ENCODE results near the gene EML4. TPM values are rescaled to one million over a fixed set of nuclear protein-coding genes. Genes with fewer than 3 reads are reported as not detected.

The EML4 gene
- total RNA-seq, 8 experiments from 2014 or later, result 24.1 to 94.3 (median 45.2) TPM

GRCh38 chr2:42307180-42307579 is 138.0 kb downstream of the EML4 start:
- in situ Hi-C loops (cut with MboI; ENCODE audit: low pct_unique_long_range_greater_than_20kb in 2 of 9, low sequenced_read_pairs in 9 of 9, unreplicated experiment in 9 of 9), result loop anchor here in 3 of 9 experiments (25.0 kb wide), 2 partner anchors 195 to 445 kb away; no protein-coding TSS in a partner anchor

GRCh38 chr2:42309366-42309765 is 140.2 kb downstream of the EML4 start:
- no peaks in the 10 kb centered on the region for H3K4me1 ChIP-seq (replicated peaks in 1 of 2)
- in situ Hi-C loops (cut with MboI; ENCODE audit: low pct_unique_long_range_greater_than_20kb in 2 of 9, low sequenced_read_pairs in 9 of 9, unreplicated experiment in 9 of 9), result loop anchor here in 3 of 9 experiments (25.0 kb wide), 2 partner anchors 197 to 447 kb away; no protein-coding TSS in a partner anchor
- ATAC-seq (replicated peaks in 6 of 8), result no peak
- WGBS, 10 experiments, result 100% methylated on average over 1 to 2 of the region's 2 CpGs; no CpG with 5 or more reads in 4 of the 10 experiments
- H3K27ac ChIP-seq, result no peak overlapping the region
- H3K4me3 ChIP-seq, result no peak overlapping the region

More at GRCh38 chr2:42307180-42307579, 138.0 kb downstream of the EML4 start:
- no peaks in the 10 kb centered on the region for H3K4me1 ChIP-seq (replicated peaks in 1 of 2)
- no peak for ATAC-seq (replicated peaks in 6 of 8)
- no peak overlapping the region for H3K27ac ChIP-seq
- H3K4me3 ChIP-seq, result no peak overlapping the region

GRCh38 chr2:42310007-42310515 is 140.9 kb downstream of the EML4 start:
- Histone ChIP-seq H3K4me1 (replicated peaks in 1 of 2) (no peaks in the 10 kb centered on the region), H3K27ac (no peak overlapping the region), H3K4me3 (no peak overlapping the region)
- WGBS, 10 experiments, result 80 to 100% (median 88%) methylated on average over 1 of the region's 1 CpG; no CpG with 5 or more reads in 7 of the 10 experiments
- in situ Hi-C loops (cut with MboI; ENCODE audit: low pct_unique_long_range_greater_than_20kb in 2 of 9, low sequenced_read_pairs in 9 of 9, unreplicated experiment in 9 of 9), result loop anchor here in 3 of 9 experiments (25.0 kb wide), 2 partner anchors 198 to 448 kb away; no protein-coding TSS in a partner anchor
- no peak for ATAC-seq (replicated peaks in 6 of 8)

GRCh38 chr2:42312106-42312505 is 143.0 kb downstream of the EML4 start:
- in situ Hi-C loops (cut with MboI; ENCODE audit: low pct_unique_long_range_greater_than_20kb in 2 of 9, low sequenced_read_pairs in 9 of 9, unreplicated experiment in 9 of 9), result loop anchor here in 3 of 9 experiments (25.0 kb wide), 2 partner anchors 200 to 450 kb away; no protein-coding TSS in a partner anchor
- no peak overlapping the region for H3K27ac ChIP-seq
- no peak overlapping the region for H3K4me3 ChIP-seq
- ATAC-seq (replicated peaks in 6 of 8), result no peak
- WGBS, 10 experiments, result 40 to 100% (median 92%) methylated on average over 1 to 4 of the region's 4 CpGs; no CpG with 5 or more reads in 1 of the 10 experiments
- no peaks in the 10 kb centered on the region for H3K4me1 ChIP-seq (replicated peaks in 1 of 2)

GRCh38 chr2:42314892-42315468 is 145.8 kb downstream of the EML4 start:
- peak in 2 of 8 experiments; percentile 29 to 49 for ATAC-seq (replicated peaks in 6 of 8)
- Histone ChIP-seq H3K4me1 (replicated peaks in 1 of 2) (no peaks in the 10 kb centered on the region), H3K4me3 (no peak overlapping the region), H3K27ac (no peak overlapping the region)
- in situ Hi-C loops (cut with MboI; ENCODE audit: low pct_unique_long_range_greater_than_20kb in 2 of 9, low sequenced_read_pairs in 9 of 9, unreplicated experiment in 9 of 9), result loop anchor here in 3 of 9 experiments (25.0 kb wide), 2 partner anchors 203 to 453 kb away; no protein-coding TSS in a partner anchor
- 17 to 100% (median 90%) methylated on average over 1 to 3 of the region's 3 CpGs; no CpG with 5 or more reads in 1 of the 10 experiments for WGBS, 10 experiments

GRCh38 chr2:42315844-42316470 is 146.8 kb downstream of the EML4 start:
- 34 to 96% (median 80%) methylated on average over 2 to 6 of the region's 6 CpGs for WGBS, 10 experiments
- Histone ChIP-seq H3K4me1 (replicated peaks in 1 of 2) (no peaks in the 10 kb centered on the region), H3K27ac (no peak overlapping the region), H3K4me3 (no peak overlapping the region)
- peak in 3 of 8 experiments; percentile 72 to 89 (median 73) for ATAC-seq (replicated peaks in 6 of 8)
- in situ Hi-C loops (cut with MboI; ENCODE audit: low pct_unique_long_range_greater_than_20kb in 2 of 9, low sequenced_read_pairs in 9 of 9, unreplicated experiment in 9 of 9), result loop anchor here in 3 of 9 experiments (25.0 kb wide), 2 partner anchors 204 to 454 kb away; no protein-coding TSS in a partner anchor

- Histone ChIP-seq H3K27ac (no peak overlapping the region), H3K4me1 (replicated peaks in 1 of 2) (no peaks in the 10 kb centered on the region), H3K4me3 (no peak overlapping the region)
- ATAC-seq (replicated peaks in 6 of 8), result no peak
- WGBS, 10 experiments, result 40 to 100% (median 81%) methylated on average over 1 to 3 of the region's 3 CpGs; no CpG with 5 or more reads in 1 of the 10 experiments
- in situ Hi-C loops (cut with MboI; ENCODE audit: low pct_unique_long_range_greater_than_20kb in 2 of 9, low sequenced_read_pairs in 9 of 9, unreplicated experiment in 9 of 9), result loop anchor here in 3 of 9 experiments (25.0 kb wide), 2 partner anchors 205 to 455 kb away; no protein-coding TSS in a partner anchor
Measured at GRCh38 chr2:42316910-42317309, 147.8 kb downstream of the EML4 start.

GRCh38 chr2:42317486-42317885 is 148.3 kb downstream of the EML4 start:
- in situ Hi-C loops (cut with MboI; ENCODE audit: low pct_unique_long_range_greater_than_20kb in 2 of 9, low sequenced_read_pairs in 9 of 9, unreplicated experiment in 9 of 9), result loop anchor here in 3 of 9 experiments (25.0 kb wide), 2 partner anchors 205 to 455 kb away; no protein-coding TSS in a partner anchor
- H3K4me3 ChIP-seq, result no peak overlapping the region
- no peaks in the 10 kb centered on the region for H3K4me1 ChIP-seq (replicated peaks in 1 of 2)
- 91 to 100% (median 100%) methylated on average over 1 to 3 of the region's 3 CpGs; no CpG with 5 or more reads in 3 of the 10 experiments for WGBS, 10 experiments
- no peak for ATAC-seq (replicated peaks in 6 of 8)
- no peak overlapping the region for H3K27ac ChIP-seq

GRCh38 chr2:42317945-42318344 is 148.8 kb downstream of the EML4 start:
- no peak for ATAC-seq (replicated peaks in 6 of 8)
- no peak overlapping the region for H3K27ac ChIP-seq
- no peak overlapping the region for H3K4me3 ChIP-seq
- H3K4me1 ChIP-seq (replicated peaks in 1 of 2), result no peaks in the 10 kb centered on the region
- in situ Hi-C loops (cut with MboI; ENCODE audit: low pct_unique_long_range_greater_than_20kb in 2 of 9, low sequenced_read_pairs in 9 of 9, unreplicated experiment in 9 of 9), result loop anchor here in 3 of 9 experiments (25.0 kb wide), 2 partner anchors 206 to 456 kb away; no protein-coding TSS in a partner anchor

- 93 to 100% (median 100%) methylated on average over 1 to 5 of the region's 5 CpGs for WGBS, 10 experiments
- in situ Hi-C loops (cut with MboI; ENCODE audit: low pct_unique_long_range_greater_than_20kb in 2 of 9, low sequenced_read_pairs in 9 of 9, unreplicated experiment in 9 of 9), result loop anchor here in 3 of 9 experiments (25.0 kb wide), 2 partner anchors 207 to 457 kb away; no protein-coding TSS in a partner anchor
- Histone ChIP-seq H3K27ac (no peak overlapping the region), H3K4me3 (no peak overlapping the region), H3K4me1 (replicated peaks in 1 of 2) (no peaks in the 10 kb centered on the region)
- ATAC-seq (replicated peaks in 6 of 8), result no peak
Measured at GRCh38 chr2:42319265-42319664, 150.1 kb downstream of the EML4 start.

GRCh38 chr2:42321452-42322064 is 152.4 kb downstream of the EML4 start:
- 25 to 91% (median 63%) methylated on average over 1 to 2 of the region's 2 CpGs; no CpG with 5 or more reads in 4 of the 10 experiments for WGBS, 10 experiments
- H3K4me1 ChIP-seq (replicated peaks in 1 of 2), result peaks cover 0 to 4% of the 10 kb centered on the region in 2 donors
- ATAC-seq (replicated peaks in 6 of 8), result no peak
- in situ Hi-C loops (cut with MboI; ENCODE audit: low pct_unique_long_range_greater_than_20kb in 2 of 9, low sequenced_read_pairs in 9 of 9, unreplicated experiment in 9 of 9), result loop anchor here in 3 of 9 experiments (25.0 kb wide), 2 partner anchors 209 to 459 kb away; no protein-coding TSS in a partner anchor
- no peak overlapping the region for H3K27ac ChIP-seq
- no peak overlapping the region for H3K4me3 ChIP-seq

GRCh38 chr2:42324244-42324643 is 155.1 kb downstream of the EML4 start:
- Histone ChIP-seq H3K4me1 (replicated peaks in 1 of 2) (peaks cover 0 to 4% of the 10 kb centered on the region in 2 donors), H3K4me3 (no peak overlapping the region), H3K27ac (no peak overlapping the region)
- 80 to 100% (median 100%) methylated on average over 1 to 4 of the region's 4 CpGs; no CpG with 5 or more reads in 2 of the 10 experiments for WGBS, 10 experiments
- in situ Hi-C loops (cut with MboI; ENCODE audit: low pct_unique_long_range_greater_than_20kb in 2 of 9, low sequenced_read_pairs in 9 of 9, unreplicated experiment in 9 of 9), result loop anchor here in 3 of 9 experiments (25.0 kb wide), 2 partner anchors 212 to 462 kb away; no protein-coding TSS in a partner anchor
- ATAC-seq (replicated peaks in 6 of 8), result no peak
